OCI-LY1 (cell line): ENCODE results near the gene SKA2.

Experiments used
- EZH2 ChIP-seq: fragments of 200-600 bp; sonication (generic), shearing (Covaris generic); IDR thresholded peaks from 2 replicates; pipeline ENCODE4 v1.8.0; 2017; ENCODE audit warnings: borderline replicate concordance, mixed run types, mild to moderate bottlenecking, antibody characterized with exemption, low read length, moderate library complexity, mixed read lengths
- TF ChIP-seq, protein P1 (sequence below): fragments of 200-600 bp; sonication (generic), shearing (Covaris generic); IDR thresholded peaks from 2 replicates; pipeline ENCODE4 v1.5.1; 2017; ENCODE audit warnings: mild to moderate bottlenecking, antibody characterized with exemption, low read length, moderate library complexity, mixed read lengths

DNA sequence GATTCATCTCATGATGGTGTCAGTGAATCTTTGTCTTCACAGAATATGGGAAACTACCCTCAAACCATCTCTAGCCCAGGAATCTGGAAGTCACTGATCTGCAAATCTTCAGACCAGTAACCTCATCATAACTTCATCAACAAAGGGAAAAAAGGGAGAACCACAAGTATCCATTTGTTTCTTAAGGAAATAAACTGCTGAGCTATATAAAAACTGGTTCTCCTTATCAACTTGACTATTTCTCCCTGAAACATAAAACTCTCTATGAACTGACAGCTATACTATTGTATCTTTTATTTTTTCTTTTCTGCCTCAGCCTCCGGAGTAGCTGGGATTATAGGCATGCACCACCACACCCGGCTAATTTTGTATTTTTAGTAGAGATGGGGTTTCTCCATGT is 87.6 kb downstream of the SKA2 start:
- TF ChIP-seq, protein P1, sequence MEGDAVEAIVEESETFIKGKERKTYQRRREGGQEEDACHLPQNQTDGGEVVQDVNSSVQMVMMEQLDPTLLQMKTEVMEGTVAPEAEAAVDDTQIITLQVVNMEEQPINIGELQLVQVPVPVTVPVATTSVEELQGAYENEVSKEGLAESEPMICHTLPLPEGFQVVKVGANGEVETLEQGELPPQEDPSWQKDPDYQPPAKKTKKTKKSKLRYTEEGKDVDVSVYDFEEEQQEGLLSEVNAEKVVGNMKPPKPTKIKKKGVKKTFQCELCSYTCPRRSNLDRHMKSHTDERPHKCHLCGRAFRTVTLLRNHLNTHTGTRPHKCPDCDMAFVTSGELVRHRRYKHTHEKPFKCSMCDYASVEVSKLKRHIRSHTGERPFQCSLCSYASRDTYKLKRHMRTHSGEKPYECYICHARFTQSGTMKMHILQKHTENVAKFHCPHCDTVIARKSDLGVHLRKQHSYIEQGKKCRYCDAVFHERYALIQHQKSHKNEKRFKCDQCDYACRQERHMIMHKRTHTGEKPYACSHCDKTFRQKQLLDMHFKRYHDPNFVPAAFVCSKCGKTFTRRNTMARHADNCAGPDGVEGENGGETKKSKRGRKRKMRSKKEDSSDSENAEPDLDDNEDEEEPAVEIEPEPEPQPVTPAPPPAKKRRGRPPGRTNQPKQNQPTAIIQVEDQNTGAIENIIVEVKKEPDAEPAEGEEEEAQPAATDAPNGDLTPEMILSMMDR: no peak
- no peak for TF ChIP-seq EZH2
